Measurements from ENCODE around the gene ZNF423. TPM values are rescaled to one million over a fixed set of nuclear protein-coding genes. Genes with fewer than 3 reads are reported as not detected.

The ZNF423 gene
- total and polyA plus RNA-seq, 2 experiments from 2014 or later = 0.43 to 0.49 TPM

DNA sequence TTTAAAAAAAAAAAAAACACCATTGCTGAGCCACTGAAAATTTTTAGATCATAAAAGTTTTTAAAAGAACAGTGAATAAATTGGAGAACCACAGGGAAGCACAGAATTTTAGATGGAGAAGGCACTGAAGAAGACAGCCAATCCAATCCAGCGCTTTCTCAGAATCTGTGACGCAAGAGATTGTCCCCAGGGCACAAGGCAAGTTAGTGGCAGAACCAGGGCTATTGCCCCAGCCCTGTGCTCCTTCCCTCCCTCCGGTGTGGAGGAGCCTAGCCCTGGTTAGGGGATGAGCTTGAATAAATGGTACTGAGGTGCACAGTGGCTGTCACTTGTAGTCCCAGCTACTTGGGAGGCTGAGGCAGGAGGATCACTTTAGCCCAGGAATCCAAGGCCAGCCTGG, 108.3 kb downstream of the ZNF423 start:
- no peaks in the 10 kb centered on the region for H3K27me3 ChIP-seq (replicated peaks; ENCODE audit: insufficient read depth)
- in situ Hi-C loops (cut with MboI) = no loop called here
- no peak overlapping the region for H3K27ac ChIP-seq
- H4K20me1 ChIP-seq (ENCODE audit: insufficient read depth) = no peaks in the 10 kb centered on the region
- no peaks in the 10 kb centered on the region for H3K4me1 ChIP-seq (ENCODE audit: insufficient read depth)
- no peaks in the 10 kb centered on the region for H3K9me2 ChIP-seq (ENCODE audit: insufficient read depth)
- no peaks in the 10 kb centered on the region for H3F3A ChIP-seq (ENCODE audit: insufficient read depth)
- H3K79me2 ChIP-seq (ENCODE audit: insufficient read depth) = no peaks in the 10 kb centered on the region
- no peak overlapping the region for H3K4me2 ChIP-seq (ENCODE audit: unreplicated experiment)
- H3K9me3 ChIP-seq (ENCODE audit: low read depth) = no peaks in the 10 kb centered on the region
- no peak overlapping the region for H3K9ac ChIP-seq
- no peak overlapping the region for H3K4me3 ChIP-seq
- no peaks in the 10 kb centered on the region for H3K36me3 ChIP-seq (ENCODE audit: low read depth)
- H2AFZ ChIP-seq = no peak overlapping the region
- no peak for DNase-seq
- no peak for TF ChIP-seq EZH2 (IDR thresholded peaks at IDR 0.05; ENCODE audit: insufficient read depth, poor library complexity, severe bottlenecking)
- 89 to 96% methylated on average over 3 of the region's 3 CpGs for WGBS, 2 experiments (ENCODE audit: low coverage in 1 of 2, low lambda C conversion rate in 2 of 2, missing lambda C conversion rate in 2 of 2)

DNA sequence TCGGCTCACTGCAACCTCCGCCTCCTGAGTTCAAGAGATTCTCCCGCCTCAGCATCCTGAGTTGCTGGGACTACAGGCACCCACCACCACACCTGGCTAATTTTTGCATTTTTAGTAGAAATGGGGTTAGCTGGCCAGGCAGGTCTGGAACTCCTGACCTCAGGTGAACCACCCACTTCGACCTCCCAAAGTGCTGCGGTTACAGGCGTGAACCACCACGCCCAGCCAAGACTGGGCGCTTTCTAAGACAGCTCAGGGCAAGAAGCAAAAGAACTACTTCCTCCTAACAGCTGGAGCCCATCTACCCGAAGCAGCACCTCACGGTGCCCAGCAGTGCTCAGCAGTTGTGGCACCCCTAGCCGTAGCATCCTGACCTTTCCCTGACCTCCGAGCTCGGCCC, 109.4 kb downstream of the ZNF423 start:
- H3K9me3 ChIP-seq (ENCODE audit: low read depth) = no peaks in the 10 kb centered on the region
- H3K27ac ChIP-seq = no peak overlapping the region
- in situ Hi-C loops (cut with MboI) = no loop called here
- no peaks in the 10 kb centered on the region for H3K79me2 ChIP-seq (ENCODE audit: insufficient read depth)
- TF ChIP-seq EZH2phosphoT487 (IDR thresholded peaks at IDR 0.05; ENCODE audit: insufficient read depth, low read depth) (no peak), EZH2 (IDR thresholded peaks at IDR 0.05; ENCODE audit: insufficient read depth, poor library complexity, severe bottlenecking) (no peak)
- H3K4me1 ChIP-seq (ENCODE audit: insufficient read depth) = no peaks in the 10 kb centered on the region
- no peaks in the 10 kb centered on the region for H3K9me2 ChIP-seq (ENCODE audit: insufficient read depth)
- no peak overlapping the region for H2AFZ ChIP-seq
- no peak for DNase-seq
- no peaks in the 10 kb centered on the region for H3F3A ChIP-seq (ENCODE audit: insufficient read depth)
- no peak overlapping the region for H3K4me2 ChIP-seq (ENCODE audit: unreplicated experiment)
- no peaks in the 10 kb centered on the region for H3K27me3 ChIP-seq (replicated peaks; ENCODE audit: insufficient read depth)
- no peak overlapping the region for H3K4me3 ChIP-seq
- H3K9ac ChIP-seq = no peak overlapping the region
- H3K36me3 ChIP-seq (ENCODE audit: low read depth) = no peaks in the 10 kb centered on the region
- WGBS, 2 experiments (ENCODE audit: low coverage in 1 of 2, low lambda C conversion rate in 2 of 2, missing lambda C conversion rate in 2 of 2) = 80 to 84% methylated on average over 13 of the region's 13 CpGs
- H4K20me1 ChIP-seq (ENCODE audit: insufficient read depth) = no peaks in the 10 kb centered on the region

DNA sequence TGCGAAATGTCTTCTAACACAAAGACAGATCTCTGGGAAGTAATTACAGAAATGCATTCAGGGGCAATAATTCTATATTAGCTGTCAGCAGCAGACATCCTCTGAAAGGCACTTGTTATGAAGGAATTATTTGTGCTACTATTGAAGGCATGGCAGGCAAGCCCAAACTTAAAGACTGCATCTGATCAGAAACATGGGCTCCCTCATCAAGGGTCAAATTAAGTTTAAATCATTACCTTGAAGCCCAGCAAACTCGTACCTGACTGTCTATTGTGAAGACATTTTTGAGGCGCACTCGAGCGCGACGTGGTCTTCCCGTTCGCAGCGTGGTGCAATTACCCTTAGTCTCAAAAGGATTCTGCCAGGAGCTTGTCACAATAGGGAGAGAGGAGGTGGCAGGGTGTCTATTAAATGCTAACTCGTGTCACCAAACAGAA, 110.6 kb downstream of the ZNF423 start:
- in situ Hi-C loops (cut with MboI) = no loop called here
- 82 to 84% methylated on average over 11 of the region's 11 CpGs for WGBS, 2 experiments (ENCODE audit: low coverage in 1 of 2, low lambda C conversion rate in 2 of 2, missing lambda C conversion rate in 2 of 2)
- no peak for DNase-seq

DNA sequence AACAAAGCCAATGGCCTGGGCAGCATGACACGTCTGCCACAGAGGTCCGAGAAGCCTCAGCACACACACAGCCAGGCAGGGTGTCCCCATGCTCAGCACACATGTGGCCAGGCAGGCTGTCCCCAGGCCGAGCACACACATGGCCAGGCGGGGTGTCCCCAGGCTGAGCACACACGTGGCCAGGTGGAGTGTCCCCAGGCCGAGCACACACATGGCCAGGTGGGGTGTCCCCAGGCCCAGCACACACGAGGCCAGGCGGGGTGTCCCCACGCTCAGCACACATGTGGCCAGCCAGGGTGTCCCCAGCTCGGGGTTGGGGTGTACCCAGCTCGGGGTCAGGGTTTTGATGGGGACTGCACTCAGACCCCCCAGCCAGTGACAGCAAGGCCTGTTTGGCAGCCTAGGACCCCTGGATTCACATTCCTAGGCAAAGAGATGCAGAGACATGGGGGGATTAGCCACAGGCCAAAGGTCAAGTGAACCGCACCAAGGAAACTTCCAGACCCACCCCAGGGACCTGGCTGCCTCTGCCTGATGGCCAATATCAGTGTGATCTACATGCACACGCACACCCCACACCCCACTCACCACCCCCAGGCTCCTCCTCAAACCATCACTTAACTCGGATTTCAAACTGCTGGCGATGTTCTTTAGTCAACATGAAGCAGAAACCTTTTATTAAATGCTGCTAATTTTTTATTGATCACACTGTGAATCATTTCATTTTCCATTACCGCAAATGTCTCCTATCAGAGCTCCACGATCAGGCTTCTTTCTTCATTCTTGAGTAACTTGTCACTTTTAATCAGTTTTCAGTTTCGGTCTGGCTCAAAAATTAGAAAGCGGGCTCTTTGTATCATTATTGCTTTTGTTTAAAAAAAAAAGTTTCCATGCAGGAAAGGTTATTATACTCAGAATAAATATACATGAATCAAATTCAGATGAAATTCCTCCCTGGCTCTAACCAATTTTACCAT, 111.4 kb downstream of the ZNF423 start:
- Histone ChIP-seq H3K9ac (no peak overlapping the region), H3K27ac (no peak overlapping the region), H4K20me1 (ENCODE audit: insufficient read depth) (no peaks in the 10 kb centered on the region), H3K4me1 (ENCODE audit: insufficient read depth) (no peaks in the 10 kb centered on the region), H3K79me2 (ENCODE audit: insufficient read depth) (no peaks in the 10 kb centered on the region), H3K9me3 (ENCODE audit: low read depth) (no peaks in the 10 kb centered on the region), H3K4me3 (no peak overlapping the region), H3F3A (ENCODE audit: insufficient read depth) (no peaks in the 10 kb centered on the region), H2AFZ (no peak overlapping the region), H3K36me3 (ENCODE audit: low read depth) (no peaks in the 10 kb centered on the region), H3K4me2 (ENCODE audit: unreplicated experiment) (no peak overlapping the region), H3K9me2 (ENCODE audit: insufficient read depth) (no peaks in the 10 kb centered on the region), H3K27me3 (replicated peaks; ENCODE audit: insufficient read depth) (no peaks in the 10 kb centered on the region)
- in situ Hi-C loops (cut with MboI) = no loop called here
- DNase-seq = no peak
- TF ChIP-seq EZH2phosphoT487 (IDR thresholded peaks at IDR 0.05; ENCODE audit: insufficient read depth, low read depth) (no peak), EZH2 (IDR thresholded peaks at IDR 0.05; ENCODE audit: insufficient read depth, poor library complexity, severe bottlenecking) (no peak)
- 66 to 68% methylated on average over 18 to 19 of the region's 19 CpGs for WGBS, 2 experiments (ENCODE audit: low coverage in 1 of 2, low lambda C conversion rate in 2 of 2, missing lambda C conversion rate in 2 of 2)

More for the DNA sequence above, 110.6 kb downstream of the ZNF423 start:
- Histone ChIP-seq H3K79me2 (ENCODE audit: insufficient read depth) (no peaks in the 10 kb centered on the region), H3K27me3 (replicated peaks; ENCODE audit: insufficient read depth) (no peaks in the 10 kb centered on the region), H4K20me1 (ENCODE audit: insufficient read depth) (no peaks in the 10 kb centered on the region), H3K9me3 (ENCODE audit: low read depth) (no peaks in the 10 kb centered on the region), H3K9ac (no peak overlapping the region), H3K4me1 (ENCODE audit: insufficient read depth) (no peaks in the 10 kb centered on the region), H3K4me2 (ENCODE audit: unreplicated experiment) (no peak overlapping the region), H3K36me3 (ENCODE audit: low read depth) (no peaks in the 10 kb centered on the region), H2AFZ (no peak overlapping the region), H3F3A (ENCODE audit: insufficient read depth) (no peaks in the 10 kb centered on the region), H3K4me3 (no peak overlapping the region), H3K27ac (no peak overlapping the region), H3K9me2 (ENCODE audit: insufficient read depth) (no peaks in the 10 kb centered on the region)
- no peak for TF ChIP-seq EZH2 (IDR thresholded peaks at IDR 0.05; ENCODE audit: insufficient read depth, poor library complexity, severe bottlenecking)
- no peak for TF ChIP-seq EZH2phosphoT487 (IDR thresholded peaks at IDR 0.05; ENCODE audit: insufficient read depth, low read depth)

All from GM23248 (cell line).